ENCODE data around the gene AMBRA1. TPM values are rescaled to one million over a fixed set of nuclear protein-coding genes. Genes with fewer than 3 reads are reported as not detected.

Gene AMBRA1
- total and polyA plus RNA-seq, 2 donors = 8.7 to 20.6 TPM

GRCh38 chr11:46603704-46604308 is 10.0 kb upstream of the AMBRA1 start:
- no peaks in the 10 kb centered on the region for H3K4me1 ChIP-seq (ENCODE audit: control insufficient read depth in 2 of 2, insufficient read depth in 2 of 2, low read length in 2 of 2)
- WGBS = 92% methylated on average over 15 of the region's 15 CpGs
- H3K9me3 ChIP-seq (ENCODE audit: control insufficient read depth in 2 of 2, insufficient read depth in 1 of 2, low read length in 1 of 2) = no peaks in the 10 kb centered on the region
- no peak overlapping the region for H3K4me3 ChIP-seq (ENCODE audit: low read length in 2 of 2)
- H3K27ac ChIP-seq (ENCODE audit: low read depth in 1 of 2, low read length in 1 of 2) = no peak overlapping the region
- no peaks in the 10 kb centered on the region for H3K27me3 ChIP-seq (ENCODE audit: control insufficient read depth in 2 of 2, insufficient read depth in 1 of 2, low read length in 1 of 2)
- DNase-seq (ENCODE audit: low read depth in 6 of 9, low spot score in 9 of 9) = no peak
- H3K36me3 ChIP-seq (ENCODE audit: control insufficient read depth in 2 of 2, insufficient read depth in 2 of 2, low read length in 1 of 2) = peaks cover 4 to 8% of the 10 kb centered on the region in 2 donors

GRCh38 chr11:46601129-46601528 is 7.3 kb upstream of the AMBRA1 start:
- H3K9me3 ChIP-seq (ENCODE audit: control insufficient read depth in 2 of 2, insufficient read depth in 1 of 2, low read length in 1 of 2) = no peaks in the 10 kb centered on the region
- WGBS = 97% methylated on average over 1 of the region's 1 CpG
- peaks cover 4 to 8% of the 10 kb centered on the region in 2 donors for H3K36me3 ChIP-seq (ENCODE audit: control insufficient read depth in 2 of 2, insufficient read depth in 2 of 2, low read length in 1 of 2)
- no peak overlapping the region for H3K27ac ChIP-seq (ENCODE audit: low read depth in 1 of 2, low read length in 1 of 2)
- DNase-seq (ENCODE audit: low read depth in 6 of 9, low spot score in 9 of 9) = no peak
- H3K4me3 ChIP-seq (ENCODE audit: low read length in 2 of 2) = no peak overlapping the region
- H3K4me1 ChIP-seq (ENCODE audit: control insufficient read depth in 2 of 2, insufficient read depth in 2 of 2, low read length in 2 of 2) = no peaks in the 10 kb centered on the region
- no peaks in the 10 kb centered on the region for H3K27me3 ChIP-seq (ENCODE audit: control insufficient read depth in 2 of 2, insufficient read depth in 1 of 2, low read length in 1 of 2)

GRCh38 chr11:46600194-46600960 is 6.6 kb upstream of the AMBRA1 start:
- H3K9me3 ChIP-seq (ENCODE audit: control insufficient read depth in 2 of 2, insufficient read depth in 1 of 2, low read length in 1 of 2) = no peaks in the 10 kb centered on the region
- peaks cover 4 to 8% of the 10 kb centered on the region in 2 donors for H3K36me3 ChIP-seq (ENCODE audit: control insufficient read depth in 2 of 2, insufficient read depth in 2 of 2, low read length in 1 of 2)
- H3K27me3 ChIP-seq (ENCODE audit: control insufficient read depth in 2 of 2, insufficient read depth in 1 of 2, low read length in 1 of 2) = no peaks in the 10 kb centered on the region
- H3K4me1 ChIP-seq (ENCODE audit: control insufficient read depth in 2 of 2, insufficient read depth in 2 of 2, low read length in 2 of 2) = no peaks in the 10 kb centered on the region
- H3K4me3 ChIP-seq (ENCODE audit: low read length in 2 of 2) = no peak overlapping the region
- H3K27ac ChIP-seq (ENCODE audit: low read depth in 1 of 2, low read length in 1 of 2) = no peak overlapping the region
- WGBS = 98% methylated on average over 3 of the region's 3 CpGs
- no peak for DNase-seq (ENCODE audit: low read depth in 6 of 9, low spot score in 9 of 9)

GRCh38 chr11:46599340-46600193 is 5.7 kb upstream of the AMBRA1 start:
- H3K27ac ChIP-seq (ENCODE audit: low read depth in 1 of 2, low read length in 1 of 2) = no peak overlapping the region
- no peak overlapping the region for H3K4me3 ChIP-seq (ENCODE audit: low read length in 2 of 2)
- no peaks in the 10 kb centered on the region for H3K4me1 ChIP-seq (ENCODE audit: control insufficient read depth in 2 of 2, insufficient read depth in 2 of 2, low read length in 2 of 2)
- H3K27me3 ChIP-seq (ENCODE audit: control insufficient read depth in 2 of 2, insufficient read depth in 1 of 2, low read length in 1 of 2) = no peaks in the 10 kb centered on the region
- 97% methylated on average over 8 of the region's 8 CpGs for WGBS
- no peaks in the 10 kb centered on the region for H3K9me3 ChIP-seq (ENCODE audit: control insufficient read depth in 2 of 2, insufficient read depth in 1 of 2, low read length in 1 of 2)
- H3K36me3 ChIP-seq (ENCODE audit: control insufficient read depth in 2 of 2, insufficient read depth in 2 of 2, low read length in 1 of 2) = peaks cover 4 to 8% of the 10 kb centered on the region in 2 donors
- DNase-seq (ENCODE audit: low read depth in 6 of 9, low spot score in 9 of 9) = no peak

- 98% methylated on average over 6 of the region's 6 CpGs for WGBS
- Histone ChIP-seq H3K27ac (ENCODE audit: low read depth in 1 of 2, low read length in 1 of 2) (no peak overlapping the region), H3K4me1 (ENCODE audit: control insufficient read depth in 2 of 2, insufficient read depth in 2 of 2, low read length in 2 of 2) (peaks cover 9% of the 10 kb centered on the region in 2 donors), H3K36me3 (ENCODE audit: control insufficient read depth in 2 of 2, insufficient read depth in 2 of 2, low read length in 1 of 2) (no peaks in the 10 kb centered on the region), H3K4me3 (ENCODE audit: low read length in 2 of 2) (no peak overlapping the region), H3K27me3 (ENCODE audit: control insufficient read depth in 2 of 2, insufficient read depth in 1 of 2, low read length in 1 of 2) (no peaks in the 10 kb centered on the region), H3K9me3 (ENCODE audit: control insufficient read depth in 2 of 2, insufficient read depth in 1 of 2, low read length in 1 of 2) (no peaks in the 10 kb centered on the region)
- DNase-seq (ENCODE audit: low read depth in 6 of 9, low spot score in 9 of 9) = no peak
These were observed 3.9 kb upstream of the AMBRA1 start for GRCh38 chr11:46597609-46598219.

- peaks cover 13 to 14% of the 10 kb centered on the region in 2 donors for H3K4me1 ChIP-seq (ENCODE audit: control insufficient read depth in 2 of 2, insufficient read depth in 2 of 2, low read length in 2 of 2)
- no peaks in the 10 kb centered on the region for H3K36me3 ChIP-seq (ENCODE audit: control insufficient read depth in 2 of 2, insufficient read depth in 2 of 2, low read length in 1 of 2)
- 96% methylated on average over 1 of the region's 1 CpG for WGBS
These were observed 3.3 kb upstream of the AMBRA1 start for GRCh38 chr11:46597155-46597554.

GRCh38 chr11:46594785-46595184 is 962 bp upstream of the AMBRA1 start:
- 98% methylated on average over 10 of the region's 10 CpGs for WGBS
- H3K4me1 ChIP-seq (ENCODE audit: control insufficient read depth in 2 of 2, insufficient read depth in 2 of 2, low read length in 2 of 2) = peaks cover 13 to 21% of the 10 kb centered on the region in 2 donors
- no peaks in the 10 kb centered on the region for H3K36me3 ChIP-seq (ENCODE audit: control insufficient read depth in 2 of 2, insufficient read depth in 2 of 2, low read length in 1 of 2)
- H3K4me3 ChIP-seq (ENCODE audit: low read length in 2 of 2) = no peak overlapping the region
- H3K27me3 ChIP-seq (ENCODE audit: control insufficient read depth in 2 of 2, insufficient read depth in 1 of 2, low read length in 1 of 2) = no peaks in the 10 kb centered on the region
- H3K9me3 ChIP-seq (ENCODE audit: control insufficient read depth in 2 of 2, insufficient read depth in 1 of 2, low read length in 1 of 2) = no peaks in the 10 kb centered on the region
- no peak for DNase-seq (ENCODE audit: low read depth in 6 of 9, low spot score in 9 of 9)
- no peak overlapping the region for H3K27ac ChIP-seq (ENCODE audit: low read depth in 1 of 2, low read length in 1 of 2)

More at GRCh38 chr11:46597155-46597554, 3.3 kb upstream of the AMBRA1 start:
- H3K27ac ChIP-seq (ENCODE audit: low read depth in 1 of 2, low read length in 1 of 2) = no peak overlapping the region
- no peaks in the 10 kb centered on the region for H3K9me3 ChIP-seq (ENCODE audit: control insufficient read depth in 2 of 2, insufficient read depth in 1 of 2, low read length in 1 of 2)
- no peaks in the 10 kb centered on the region for H3K27me3 ChIP-seq (ENCODE audit: control insufficient read depth in 2 of 2, insufficient read depth in 1 of 2, low read length in 1 of 2)
- no peak for DNase-seq (ENCODE audit: low read depth in 6 of 9, low spot score in 9 of 9)
- no peak overlapping the region for H3K4me3 ChIP-seq (ENCODE audit: low read length in 2 of 2)

GRCh38 chr11:46594374-46594700 is 514 bp upstream of the AMBRA1 start:
- Histone ChIP-seq H3K4me1 (ENCODE audit: control insufficient read depth in 2 of 2, insufficient read depth in 2 of 2, low read length in 2 of 2) (peaks cover 13 to 21% of the 10 kb centered on the region in 2 donors), H3K36me3 (ENCODE audit: control insufficient read depth in 2 of 2, insufficient read depth in 2 of 2, low read length in 1 of 2) (no peaks in the 10 kb centered on the region), H3K4me3 (ENCODE audit: low read length in 2 of 2) (peak overlapping the region; percentile 84 to 99), H3K9me3 (ENCODE audit: control insufficient read depth in 2 of 2, insufficient read depth in 1 of 2, low read length in 1 of 2) (no peaks in the 10 kb centered on the region), H3K27me3 (ENCODE audit: control insufficient read depth in 2 of 2, insufficient read depth in 1 of 2, low read length in 1 of 2) (no peaks in the 10 kb centered on the region), H3K27ac (ENCODE audit: low read depth in 1 of 2, low read length in 1 of 2) (peak overlapping the region; percentile 55 to 84)
- WGBS = 69% methylated on average over 3 of the region's 3 CpGs
- DNase-seq (ENCODE audit: low read depth in 6 of 9, low spot score in 9 of 9) = no peak
